Measurements from ENCODE around the gene LIN28A. TPM values are rescaled to one million over a fixed set of nuclear protein-coding genes. Genes with fewer than 3 reads are reported as not detected.

LIN28A gene
- polyA plus RNA-seq, 1 donor: 0.03 TPM

GRCh38 chr1:26387447-26387846, 23.2 kb upstream of the LIN28A start:
- no peak for DNase-seq
- no peaks in the 10 kb centered on the region for H3K9me3 ChIP-seq (ENCODE audit: control insufficient read depth, low read depth, low read length)
- H3K27ac ChIP-seq (ENCODE audit: low read length): no peak overlapping the region
- H3K36me3 ChIP-seq (ENCODE audit: control insufficient read depth, insufficient read depth, low read length): no peaks in the 10 kb centered on the region
- H3K4me1 ChIP-seq (ENCODE audit: control insufficient read depth, insufficient read depth, low read length): no peaks in the 10 kb centered on the region
- H3K4me3 ChIP-seq (ENCODE audit: low read length): no peak overlapping the region
- no CpG with 5 or more reads among the region's 7 CpGs for WGBS (ENCODE audit: insufficient coverage, low lambda C conversion rate)
- H3K27me3 ChIP-seq (ENCODE audit: control insufficient read depth, insufficient read depth, low read length): peaks cover 4% of the 10 kb centered on the region

GRCh38 chr1:26388791-26389445, 21.7 kb upstream of the LIN28A start:
- no peak for DNase-seq
- Histone ChIP-seq H3K27me3 (ENCODE audit: control insufficient read depth, insufficient read depth, low read length) (peaks cover 6% of the 10 kb centered on the region), H3K27ac (ENCODE audit: low read length) (no peak overlapping the region), H3K4me3 (ENCODE audit: low read length) (no peak overlapping the region), H3K9me3 (ENCODE audit: control insufficient read depth, low read depth, low read length) (no peaks in the 10 kb centered on the region), H3K4me1 (ENCODE audit: control insufficient read depth, insufficient read depth, low read length) (no peaks in the 10 kb centered on the region), H3K36me3 (ENCODE audit: control insufficient read depth, insufficient read depth, low read length) (no peaks in the 10 kb centered on the region)
- WGBS (ENCODE audit: insufficient coverage, low lambda C conversion rate): no CpG with 5 or more reads among the region's 7 CpGs

- H3K27me3 ChIP-seq (ENCODE audit: control insufficient read depth, insufficient read depth, low read length): peaks cover 6% of the 10 kb centered on the region
- H3K36me3 ChIP-seq (ENCODE audit: control insufficient read depth, insufficient read depth, low read length): no peaks in the 10 kb centered on the region
- H3K9me3 ChIP-seq (ENCODE audit: control insufficient read depth, low read depth, low read length): no peaks in the 10 kb centered on the region
- WGBS (ENCODE audit: insufficient coverage, low lambda C conversion rate): no CpG with 5 or more reads among the region's 4 CpGs
- no peak overlapping the region for H3K4me3 ChIP-seq (ENCODE audit: low read length)
- DNase-seq: no peak
- H3K27ac ChIP-seq (ENCODE audit: low read length): no peak overlapping the region
- no peaks in the 10 kb centered on the region for H3K4me1 ChIP-seq (ENCODE audit: control insufficient read depth, insufficient read depth, low read length)
Measured at GRCh38 chr1:26389604-26390247, 20.9 kb upstream of the LIN28A start.

GRCh38 chr1:26391450-26391849, 19.2 kb upstream of the LIN28A start:
- no CpG with 5 or more reads among the region's 3 CpGs for WGBS (ENCODE audit: insufficient coverage, low lambda C conversion rate)
- no peak for DNase-seq
- Histone ChIP-seq H3K4me1 (ENCODE audit: control insufficient read depth, insufficient read depth, low read length) (no peaks in the 10 kb centered on the region), H3K4me3 (ENCODE audit: low read length) (no peak overlapping the region), H3K9me3 (ENCODE audit: control insufficient read depth, low read depth, low read length) (no peaks in the 10 kb centered on the region), H3K36me3 (ENCODE audit: control insufficient read depth, insufficient read depth, low read length) (no peaks in the 10 kb centered on the region), H3K27me3 (ENCODE audit: control insufficient read depth, insufficient read depth, low read length) (peaks cover 6% of the 10 kb centered on the region), H3K27ac (ENCODE audit: low read length) (no peak overlapping the region)

GRCh38 chr1:26395754-26396153, 14.9 kb upstream of the LIN28A start:
- H3K27me3 ChIP-seq (ENCODE audit: control insufficient read depth, insufficient read depth, low read length): peaks cover 2% of the 10 kb centered on the region
- WGBS (ENCODE audit: insufficient coverage, low lambda C conversion rate): no CpG with 5 or more reads among the region's 8 CpGs
- H3K9me3 ChIP-seq (ENCODE audit: control insufficient read depth, low read depth, low read length): no peaks in the 10 kb centered on the region

DNA sequence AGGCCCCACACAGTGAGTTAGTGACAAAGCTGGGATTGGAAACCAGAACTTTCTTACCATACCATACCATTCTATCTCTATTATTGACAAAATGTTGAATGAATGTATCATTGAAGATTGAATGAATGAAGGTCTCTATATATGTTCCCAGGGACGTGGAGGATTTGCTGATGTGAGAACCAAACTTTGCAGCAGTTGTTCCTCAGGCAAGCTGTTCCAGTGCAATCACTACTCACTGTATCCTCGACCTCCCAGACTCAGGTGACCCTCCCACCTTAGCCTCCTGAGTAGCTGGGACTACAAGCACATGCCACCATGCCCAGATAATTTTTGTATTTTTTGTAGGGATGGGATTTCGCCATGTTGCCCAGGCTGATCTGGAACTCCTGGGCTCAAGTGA, 11.6 kb upstream of the LIN28A start:
- WGBS (ENCODE audit: insufficient coverage, low lambda C conversion rate): no CpG with 5 or more reads among the region's 3 CpGs
- Histone ChIP-seq H3K27me3 (ENCODE audit: control insufficient read depth, insufficient read depth, low read length) (no peaks in the 10 kb centered on the region), H3K27ac (ENCODE audit: low read length) (no peak overlapping the region), H3K9me3 (ENCODE audit: control insufficient read depth, low read depth, low read length) (no peaks in the 10 kb centered on the region), H3K4me3 (ENCODE audit: low read length) (no peak overlapping the region), H3K4me1 (ENCODE audit: control insufficient read depth, insufficient read depth, low read length) (no peaks in the 10 kb centered on the region), H3K36me3 (ENCODE audit: control insufficient read depth, insufficient read depth, low read length) (no peaks in the 10 kb centered on the region)
- DNase-seq: no peak

More at GRCh38 chr1:26395754-26396153, 14.9 kb upstream of the LIN28A start:
- DNase-seq: no peak
- no peak overlapping the region for H3K4me3 ChIP-seq (ENCODE audit: low read length)
- H3K4me1 ChIP-seq (ENCODE audit: control insufficient read depth, insufficient read depth, low read length): no peaks in the 10 kb centered on the region
- H3K36me3 ChIP-seq (ENCODE audit: control insufficient read depth, insufficient read depth, low read length): no peaks in the 10 kb centered on the region
- no peak overlapping the region for H3K27ac ChIP-seq (ENCODE audit: low read length)

DNA sequence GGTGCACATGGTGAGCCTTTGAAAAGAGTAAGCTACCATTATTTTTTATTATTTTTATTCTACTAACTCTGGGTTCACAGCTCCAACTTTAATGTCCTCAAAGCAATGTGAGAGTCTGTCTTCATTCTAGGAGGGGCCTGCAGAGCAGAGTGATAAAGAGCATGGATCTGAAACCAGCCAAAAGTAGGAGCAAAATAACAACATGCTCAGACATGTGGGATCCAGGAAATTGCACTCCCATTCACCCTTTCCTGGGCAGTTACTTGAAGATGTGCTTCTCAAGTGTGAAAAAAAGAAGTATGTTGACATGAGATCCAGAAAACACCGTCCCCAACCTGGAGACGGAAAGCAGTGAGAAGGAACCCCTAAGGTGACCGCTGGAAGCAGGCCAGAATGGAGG, 8.7 kb upstream of the LIN28A start:
- H3K36me3 ChIP-seq (ENCODE audit: control insufficient read depth, insufficient read depth, low read length): no peaks in the 10 kb centered on the region
- WGBS (ENCODE audit: insufficient coverage, low lambda C conversion rate): 79% methylated on average over 3 of the region's 3 CpGs
- H3K9me3 ChIP-seq (ENCODE audit: control insufficient read depth, low read depth, low read length): no peaks in the 10 kb centered on the region
- H3K27ac ChIP-seq (ENCODE audit: low read length): no peak overlapping the region
- H3K4me3 ChIP-seq (ENCODE audit: low read length): no peak overlapping the region
- no peak for DNase-seq
- no peaks in the 10 kb centered on the region for H3K4me1 ChIP-seq (ENCODE audit: control insufficient read depth, insufficient read depth, low read length)
- no peaks in the 10 kb centered on the region for H3K27me3 ChIP-seq (ENCODE audit: control insufficient read depth, insufficient read depth, low read length)

DNA sequence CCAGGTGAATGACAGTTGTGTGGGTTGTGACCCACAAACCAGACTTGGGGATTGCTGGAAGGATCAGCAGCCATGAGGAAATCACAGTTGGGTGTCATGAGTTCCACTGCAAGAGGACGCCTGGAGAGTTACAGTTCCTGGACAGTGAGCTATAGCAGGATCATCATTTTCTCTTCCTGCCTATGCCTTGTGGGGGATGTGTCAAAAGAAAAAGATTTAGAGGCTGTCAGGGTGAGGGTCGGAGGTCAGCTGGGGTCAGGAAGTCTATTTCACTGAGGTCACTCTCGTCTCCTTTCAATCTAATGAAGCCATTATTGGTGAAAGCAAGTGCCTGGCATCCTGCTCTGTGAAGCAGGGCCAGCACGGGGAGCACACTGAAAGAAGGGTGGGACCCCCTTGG, 7.0 kb upstream of the LIN28A start:
- no peaks in the 10 kb centered on the region for H3K36me3 ChIP-seq (ENCODE audit: control insufficient read depth, insufficient read depth, low read length)
- H3K4me3 ChIP-seq (ENCODE audit: low read length): no peak overlapping the region
- H3K9me3 ChIP-seq (ENCODE audit: control insufficient read depth, low read depth, low read length): no peaks in the 10 kb centered on the region
- H3K27ac ChIP-seq (ENCODE audit: low read length): no peak overlapping the region
- H3K4me1 ChIP-seq (ENCODE audit: control insufficient read depth, insufficient read depth, low read length): no peaks in the 10 kb centered on the region
- no peak for DNase-seq
- peaks cover 1% of the 10 kb centered on the region for H3K27me3 ChIP-seq (ENCODE audit: control insufficient read depth, insufficient read depth, low read length)
- WGBS (ENCODE audit: insufficient coverage, low lambda C conversion rate): no CpG with 5 or more reads among the region's 4 CpGs

- Histone ChIP-seq H3K4me3 (ENCODE audit: low read length) (no peak overlapping the region), H3K4me1 (ENCODE audit: control insufficient read depth, insufficient read depth, low read length) (no peaks in the 10 kb centered on the region), H3K9me3 (ENCODE audit: control insufficient read depth, low read depth, low read length) (no peaks in the 10 kb centered on the region), H3K27me3 (ENCODE audit: control insufficient read depth, insufficient read depth, low read length) (peaks cover 11% of the 10 kb centered on the region), H3K36me3 (ENCODE audit: control insufficient read depth, insufficient read depth, low read length) (no peaks in the 10 kb centered on the region), H3K27ac (ENCODE audit: low read length) (no peak overlapping the region)
- DNase-seq: no peak
- WGBS (ENCODE audit: insufficient coverage, low lambda C conversion rate): no CpG with 5 or more reads among the region's 2 CpGs
Measured at GRCh38 chr1:26404641-26405040, 6.0 kb upstream of the LIN28A start.

DNA sequence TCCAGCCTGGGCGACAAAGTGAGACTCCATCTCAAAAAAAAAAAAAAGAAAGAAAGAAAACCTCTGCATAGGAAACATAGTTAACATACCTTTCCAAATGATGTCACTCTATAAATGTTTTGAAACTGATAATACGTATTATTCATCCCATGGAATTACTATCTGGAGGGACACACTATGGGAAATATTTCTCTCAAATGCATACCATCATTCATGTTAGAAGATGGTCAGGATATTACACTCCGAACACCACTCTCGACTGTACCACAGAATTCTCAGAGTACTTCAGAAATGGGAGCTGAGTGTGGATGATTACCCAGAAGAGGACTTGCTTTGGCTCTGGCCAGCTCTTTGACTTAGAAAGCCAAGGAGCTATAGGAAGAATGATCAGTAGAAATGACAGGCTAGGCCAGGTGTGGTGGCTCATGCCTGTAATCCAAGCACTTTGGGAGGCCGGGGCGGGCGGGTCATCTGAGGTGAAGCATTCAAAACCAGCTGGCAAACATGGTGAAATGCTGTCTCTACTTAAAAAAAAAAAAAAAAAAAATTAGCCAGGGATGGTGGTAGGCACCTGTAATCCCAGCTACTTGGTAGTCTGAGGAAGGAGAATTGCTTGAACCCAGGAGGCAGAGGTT, 5.2 kb upstream of the LIN28A start:
- H3K4me1 ChIP-seq (ENCODE audit: control insufficient read depth, insufficient read depth, low read length): no peaks in the 10 kb centered on the region
- no peaks in the 10 kb centered on the region for H3K36me3 ChIP-seq (ENCODE audit: control insufficient read depth, insufficient read depth, low read length)
- no peak for DNase-seq
- peaks cover under 1% of the 10 kb centered on the region for H3K9me3 ChIP-seq (ENCODE audit: control insufficient read depth, low read depth, low read length)
- no peak overlapping the region for H3K4me3 ChIP-seq (ENCODE audit: low read length)
- H3K27me3 ChIP-seq (ENCODE audit: control insufficient read depth, insufficient read depth, low read length): peaks cover 19% of the 10 kb centered on the region
- no peak overlapping the region for H3K27ac ChIP-seq (ENCODE audit: low read length)
- 80% methylated on average over 1 of the region's 7 CpGs for WGBS (ENCODE audit: insufficient coverage, low lambda C conversion rate)

Measured in large intestine (tissue), 3 donors.